OCI-LY7 (cell line): ENCODE results near the gene TPP1. TPM values are rescaled to one million over a fixed set of nuclear protein-coding genes. Genes with fewer than 3 reads are reported as not detected.

Experiments used
- BruUV-seq: library from RNA; stranded (reverse); fragments of 400-500 nt; replicated peaks from 2 replicates; lab custom pipeline; 2021; lab: Mats Ljungman, UMichigan
- CTCF ChIA-PET: fragments of 300-600 bp; sonication (Branson Sonifier 250); formaldehyde crosslinking; loops from one replicate; lab custom pipeline; 2022; ENCODE audit warnings: antibody characterized with exemption; ENCODE audit not compliant: unreplicated experiment; lab: Charles Lee
- POLR2A ChIA-PET: fragments of 300-600 bp; sonication (Branson Sonifier 250); formaldehyde crosslinking; loops from one replicate; lab custom pipeline; 2022; ENCODE audit warnings: antibody characterized with exemption; lab: Charles Lee
- DNase-seq: peaks from one replicate; pipeline ENCODE4 v3.0.0-alpha.2; 2015; ENCODE audit warnings: low spot score
- H2AFZ ChIP-seq: fragments of 200-600 bp; sonication (generic), shearing (Covaris generic); 2 replicates; pipeline ENCODE4 v1.6.1; 2014; ENCODE audit warnings: mild to moderate bottlenecking, antibody characterized with exemption, low read length, moderate library complexity
- H3K27ac ChIP-seq: fragments of 200-600 bp; sonication (generic); 2 replicates; pipeline ENCODE4 v1.5.1; 2014; ENCODE audit warnings: mixed run types, low read depth, mild to moderate bottlenecking, moderate library complexity, low read length, inconsistent platforms; ENCODE audit not compliant: poor library complexity, severe bottlenecking
- H3K36me3 ChIP-seq: fragments of 200-600 bp; sonication (generic); 2 replicates; pipeline ENCODE4 v1.6.1; 2014; ENCODE audit warnings: mild to moderate bottlenecking, antibody characterized with exemption, low read length, moderate library complexity, mixed read lengths; ENCODE audit not compliant: insufficient read depth
- H3K4me1 ChIP-seq: fragments of 200-600 bp; sonication (generic); 2 replicates; pipeline ENCODE4 v1.5.1; 2014; ENCODE audit warnings: mild to moderate bottlenecking, low read length; ENCODE audit not compliant: insufficient read depth, poor library complexity, severe bottlenecking
- H3K4me2 ChIP-seq: fragments of 200-600 bp; sonication (generic); 2 replicates; pipeline ENCODE4 v1.6.1; 2014; ENCODE audit warnings: mild to moderate bottlenecking, low read length
- H3K4me3 ChIP-seq: fragments of 200-600 bp; sonication (generic); 2 replicates; pipeline ENCODE4 v1.5.1; 2014; ENCODE audit warnings: mild to moderate bottlenecking, low read depth, low read length; ENCODE audit not compliant: poor library complexity, severe bottlenecking
- H3K79me2 ChIP-seq: fragments of 200-600 bp; sonication (generic); 2 replicates; pipeline ENCODE4 v1.6.1; 2016; ENCODE audit warnings: low read depth, mild to moderate bottlenecking, low read length, moderate library complexity, mixed read lengths; ENCODE audit not compliant: insufficient read depth
- H3K9me2 ChIP-seq: fragments of 200-600 bp; sonication (generic); 2 replicates; pipeline ENCODE4 v1.6.1; 2016; ENCODE audit warnings: mild to moderate bottlenecking, low read length, mixed read lengths; ENCODE audit not compliant: insufficient read depth
- H3K9me3 ChIP-seq: fragments of 200-600 bp; sonication (generic); 2 replicates; pipeline ENCODE4 v1.6.1; 2014; ENCODE audit warnings: mild to moderate bottlenecking, mixed run types, low read length, mixed read lengths
- H4K20me1 ChIP-seq: fragments of 200-600 bp; sonication (generic); 2 replicates; pipeline ENCODE4 v1.6.1; 2014; ENCODE audit warnings: mild to moderate bottlenecking, antibody characterized with exemption, low read length, moderate library complexity, mixed read lengths; ENCODE audit not compliant: insufficient read depth
- CTCF ChIP-seq: fragments of 200-600 bp; sonication (generic); conservative IDR thresholded peaks from 2 replicates; pipeline ENCODE4 v1.5.1; 2014; ENCODE audit warnings: mild to moderate bottlenecking, antibody characterized with exemption, low read length, moderate library complexity, mixed read lengths
- EZH2phosphoT487 ChIP-seq: fragments of 200-600 bp; sonication (generic); IDR thresholded peaks from 2 replicates; pipeline ENCODE4 v1.6.1; 2018; ENCODE audit warnings: low read depth, borderline replicate concordance, mild to moderate bottlenecking, mixed run types, antibody characterized with exemption, low read length, moderate library complexity, mixed read lengths
- intact Hi-C: fragments of 100-400 bp; cut with micrococcal nuclease; formaldehyde crosslinking; loops from one replicate; pipeline ENCODE4 v1.10.0; 2022; ENCODE audit not compliant: unreplicated experiment
- total RNA-seq, 2 experiments: library from RNA; depleted of rRNA in 1 of 2; stranded (reverse); fragments of >200 nt in 1 of 2; shearing (Covaris generic) in 1 of 2; gene quantifications; 2 replicates each; pipeline ENCODE4 v1.2.3, GENCODE V29; 2014 to 2022

TPP1 gene
- total RNA-seq, 2 experiments from 2014 or later, result 16.6 to 41.1 TPM

GRCh38 chr11:6655790-6656583 lies 36.8 kb upstream of the TPP1 start, which contains the start of gene DCHS1:
DCHS1 (minus strand) TSS chr11:6655809; CDS start chr11:6641613, 14,196 bp downstream.
- Histone ChIP-seq H3K4me1 (no peaks in the 10 kb centered on the region), H3K9me2 (no peaks in the 10 kb centered on the region), H3K9me3 (no peaks in the 10 kb centered on the region), H2AFZ (no peak within 1 kb of the TSS), H3K27ac (no peak within 1 kb of the TSS), H3K4me3 (no peak within 1 kb of the TSS), H4K20me1 (no peaks in the 10 kb centered on the region), H3K79me2 (no peaks in the 10 kb centered on the region), H3K4me2 (no peak within 1 kb of the TSS), H3K36me3 (no peaks in the 10 kb centered on the region)
- no TSS peak for BruUV-seq
- TF ChIP-seq EZH2phosphoT487 (no peak), CTCF (no peak)
- ChIA-PET POLR2A (no interaction called here), CTCF (no interaction called here)
- DNase-seq, result no peak
- intact Hi-C loops, result no loop called here

GRCh38 chr11:6655020-6655789 lies 36.0 kb upstream of the TPP1 start:
- ChIA-PET CTCF (no interaction called here), POLR2A (no interaction called here)
- Histone ChIP-seq H3K4me2 (no peak overlapping the region), H3K79me2 (no peaks in the 10 kb centered on the region), H3K9me3 (no peaks in the 10 kb centered on the region), H3K4me3 (no peak overlapping the region), H3K36me3 (no peaks in the 10 kb centered on the region), H4K20me1 (no peaks in the 10 kb centered on the region), H3K4me1 (no peaks in the 10 kb centered on the region), H2AFZ (no peak overlapping the region), H3K9me2 (no peaks in the 10 kb centered on the region), H3K27ac (no peak overlapping the region)
- intact Hi-C loops, result no loop called here
- TF ChIP-seq CTCF (no peak), EZH2phosphoT487 (no peak)
- no TSS peak for BruUV-seq
- DNase-seq, result no peak
